DOHH2 (cell line): ENCODE results near the gene OLFM1.

Source experiments
- EZH2phosphoT487 ChIP-seq: fragments of 200-600 bp; sonication (generic); IDR thresholded peaks from 2 replicates; pipeline ENCODE4 v1.6.1; 2017; ENCODE audit warnings: borderline replicate concordance, mild to moderate bottlenecking, antibody characterized with exemption, low read length, moderate library complexity, mixed read lengths
- TF ChIP-seq, protein P1 (sequence below): fragments of 200-600 bp; sonication (generic); IDR thresholded peaks from one replicate; pipeline ENCODE4 v1.5.1; 2014; ENCODE audit warnings: antibody characterized with exemption, mild to moderate bottlenecking, low read depth, low read length; ENCODE audit not compliant: poor library complexity, severe bottlenecking

DNA sequence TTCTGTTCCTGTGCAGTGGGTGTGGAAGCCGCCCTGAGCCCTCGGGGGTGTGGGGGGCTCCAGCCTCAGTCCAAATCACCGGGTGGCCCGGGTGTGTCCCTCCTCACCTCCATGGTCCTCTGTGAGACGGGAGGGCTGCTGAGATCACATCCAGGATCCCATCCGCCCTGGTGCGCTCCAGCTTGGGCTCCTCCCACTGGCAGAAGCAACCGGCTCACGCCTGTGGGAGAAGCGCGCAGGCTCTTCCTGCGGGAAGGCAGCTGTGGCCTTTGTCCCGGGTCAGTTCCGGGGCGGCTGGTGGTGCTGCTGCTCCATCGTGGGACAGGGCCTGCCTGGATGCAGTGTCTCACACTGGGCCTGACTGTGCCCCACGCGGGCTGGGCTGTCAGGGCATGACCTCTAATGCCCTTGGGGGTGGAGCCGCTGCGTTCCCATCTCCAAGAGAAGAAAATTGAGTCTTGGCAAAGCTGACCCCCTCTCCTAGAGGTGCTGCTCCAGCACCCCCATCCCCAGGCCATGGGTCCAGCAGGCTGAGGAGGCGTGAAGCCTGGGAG, 18.5 kb downstream of the OLFM1 start:
- TF ChIP-seq, protein P1, sequence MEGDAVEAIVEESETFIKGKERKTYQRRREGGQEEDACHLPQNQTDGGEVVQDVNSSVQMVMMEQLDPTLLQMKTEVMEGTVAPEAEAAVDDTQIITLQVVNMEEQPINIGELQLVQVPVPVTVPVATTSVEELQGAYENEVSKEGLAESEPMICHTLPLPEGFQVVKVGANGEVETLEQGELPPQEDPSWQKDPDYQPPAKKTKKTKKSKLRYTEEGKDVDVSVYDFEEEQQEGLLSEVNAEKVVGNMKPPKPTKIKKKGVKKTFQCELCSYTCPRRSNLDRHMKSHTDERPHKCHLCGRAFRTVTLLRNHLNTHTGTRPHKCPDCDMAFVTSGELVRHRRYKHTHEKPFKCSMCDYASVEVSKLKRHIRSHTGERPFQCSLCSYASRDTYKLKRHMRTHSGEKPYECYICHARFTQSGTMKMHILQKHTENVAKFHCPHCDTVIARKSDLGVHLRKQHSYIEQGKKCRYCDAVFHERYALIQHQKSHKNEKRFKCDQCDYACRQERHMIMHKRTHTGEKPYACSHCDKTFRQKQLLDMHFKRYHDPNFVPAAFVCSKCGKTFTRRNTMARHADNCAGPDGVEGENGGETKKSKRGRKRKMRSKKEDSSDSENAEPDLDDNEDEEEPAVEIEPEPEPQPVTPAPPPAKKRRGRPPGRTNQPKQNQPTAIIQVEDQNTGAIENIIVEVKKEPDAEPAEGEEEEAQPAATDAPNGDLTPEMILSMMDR: no peak
- TF ChIP-seq EZH2phosphoT487: no peak
